ENCODE measurements around the gene RPS18. TPM values are rescaled to one million over a fixed set of nuclear protein-coding genes. Genes with fewer than 3 reads are reported as not detected.

Gene RPS18
- polyA plus RNA-seq, 1 of the 3 experiments (the other 2 are of a cell fraction) = 12,112 TPM

DNA sequence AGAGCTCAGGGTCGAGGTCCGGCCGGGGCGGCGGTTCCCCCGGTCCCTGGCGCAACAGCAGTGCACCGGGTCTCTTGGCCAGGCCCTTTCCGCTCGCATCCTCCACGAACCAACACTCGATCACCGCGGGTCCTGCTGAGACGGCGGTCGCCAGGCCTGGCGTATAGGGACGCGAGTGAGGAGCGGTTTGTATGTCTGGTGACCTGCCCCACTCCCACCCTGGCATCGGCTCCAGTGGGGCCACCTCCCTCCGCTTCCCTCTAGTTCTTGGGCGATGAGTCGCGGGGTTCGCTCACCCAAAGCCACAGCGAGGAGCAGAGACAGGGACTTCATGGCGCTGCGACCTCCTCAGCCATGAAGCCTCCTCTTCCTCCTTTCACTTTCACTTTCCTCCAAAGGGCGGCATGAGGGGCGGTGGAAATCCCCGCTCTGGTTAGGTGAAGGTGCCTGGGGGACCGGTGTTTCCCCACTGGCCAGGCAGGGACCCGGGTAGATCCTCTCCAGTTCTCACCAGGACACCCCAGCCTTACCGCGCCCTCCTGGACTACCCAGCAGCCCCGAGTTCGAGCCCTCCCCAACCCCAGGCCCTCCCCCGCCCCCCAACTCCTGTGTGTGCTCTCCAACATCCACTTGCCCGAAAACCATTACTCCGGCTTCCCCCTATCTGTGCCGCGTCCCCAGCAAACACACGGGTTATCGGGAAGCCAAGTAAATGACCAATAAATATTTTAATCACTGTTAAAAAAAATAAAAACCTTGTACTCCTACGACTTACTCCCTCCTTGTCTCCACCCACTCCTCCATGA lies 42.0 kb downstream of the RPS18 start, which contains the start of gene TAPBP:
Gene TAPBP, minus strand, starts transcription at position 370 of the 806 bp plus-strand sequence. Its CDS starts 37 bp downstream, at position 333.
- H3K9ac ChIP-seq = peak within 1 kb of the TSS; percentile 96
- WGBS (ENCODE audit: low lambda C conversion rate) = under 1% methylated on average over 19 of the region's 47 CpGs
- TF ChIP-seq FOSL2 (IDR thresholded peaks at IDR 0.05; ENCODE audit: borderline replicate concordance, low read depth) = no peak
- TF ChIP-seq RCOR1 (IDR thresholded peaks at IDR 0.05; ENCODE audit: low read length) = no peak
- TF ChIP-seq POLR2AphosphoS5 (IDR thresholded peaks at IDR 0.05; ENCODE audit: low read depth, low read length) = peak; percentile 47; the same call in 1 of the 2 replicates
- TF ChIP-seq MXI1 (IDR thresholded peaks at IDR 0.05; ENCODE audit: low read depth, low read length) = 0 out of 2 replicates have a peak, but pooled peaks have one; percentile 5
- no peak for TF ChIP-seq SMC3 (IDR thresholded peaks at IDR 0.05; ENCODE audit: low read depth, low read length)
- TF ChIP-seq, protein P1, sequence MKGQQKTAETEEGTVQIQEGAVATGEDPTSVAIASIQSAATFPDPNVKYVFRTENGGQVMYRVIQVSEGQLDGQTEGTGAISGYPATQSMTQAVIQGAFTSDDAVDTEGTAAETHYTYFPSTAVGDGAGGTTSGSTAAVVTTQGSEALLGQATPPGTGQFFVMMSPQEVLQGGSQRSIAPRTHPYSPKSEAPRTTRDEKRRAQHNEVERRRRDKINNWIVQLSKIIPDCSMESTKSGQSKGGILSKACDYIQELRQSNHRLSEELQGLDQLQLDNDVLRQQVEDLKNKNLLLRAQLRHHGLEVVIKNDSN (IDR thresholded peaks at IDR 0.05; ENCODE audit: borderline replicate concordance, low read depth) = no peak
- peak; percentile 3; the same call in 1 of the 2 replicates for TF ChIP-seq NFIC (IDR thresholded peaks at IDR 0.05; ENCODE audit: borderline replicate concordance)
- TF ChIP-seq GATA2 (CRISPR knock-in tag; IDR thresholded peaks at IDR 0.05) = no peak
- ChIA-PET POLR2A (interaction anchor here (0.6 to 2.2 kb wide), 4 partner anchors 12 to 117 kb away, joined by 3 to 14 read pairs (median 3); partner anchors contain the start of gene RGL2), CTCF (interaction anchor here (2.1 to 3.5 kb wide), 2 partner anchors 15 to 31 kb away, joined by 9 to 26 read pairs; partner anchors contain the start of gene RGL2)
- DNase-seq = peak; percentile 75
- peaks cover 5 to 21% of the 10 kb centered on the region in 2 experiments for H3K36me3 ChIP-seq (replicated peaks in 1 of 2; ENCODE audit: control insufficient read depth in 1 of 2, insufficient read depth in 2 of 2, low read length in 1 of 2)
- peaks cover 66% of the 10 kb centered on the region for H3K79me2 ChIP-seq (ENCODE audit: insufficient read depth)
- H4K20me1 ChIP-seq (ENCODE audit: insufficient read depth) = peaks cover 8% of the 10 kb centered on the region; the same call in 1 of the 2 replicates
- H3K27me3 ChIP-seq (ENCODE audit: insufficient read depth) = no peaks in the 10 kb centered on the region
- H3F3A ChIP-seq (replicated peaks; ENCODE audit: insufficient read depth) = peaks cover 17% of the 10 kb centered on the region
- no peaks in the 10 kb centered on the region for H3K9me3 ChIP-seq
- peaks cover 8 to 30% of the 10 kb centered on the region in 2 experiments; a peak in 1 of 4 replicates for H3K4me1 ChIP-seq (ENCODE audit: control insufficient read depth in 1 of 2, insufficient read depth in 2 of 2, low read depth in 1 of 2, low read length in 1 of 2)
- H2AFZ ChIP-seq (ENCODE audit: low read depth) = peak within 1 kb of the TSS; percentile 64
- peak within 1 kb of the TSS; percentile 76 to 94 for H3K4me3 ChIP-seq (ENCODE audit: low read depth in 2 of 2, low read length in 1 of 2)
- peak within 1 kb of the TSS; percentile 89 to 94 for H3K27ac ChIP-seq (ENCODE audit: low read depth in 2 of 2, low read length in 1 of 2)
- H3K9me2 ChIP-seq = no peaks in the 10 kb centered on the region
- peak within 1 kb of the TSS; percentile 100 for H3K4me2 ChIP-seq

DNA sequence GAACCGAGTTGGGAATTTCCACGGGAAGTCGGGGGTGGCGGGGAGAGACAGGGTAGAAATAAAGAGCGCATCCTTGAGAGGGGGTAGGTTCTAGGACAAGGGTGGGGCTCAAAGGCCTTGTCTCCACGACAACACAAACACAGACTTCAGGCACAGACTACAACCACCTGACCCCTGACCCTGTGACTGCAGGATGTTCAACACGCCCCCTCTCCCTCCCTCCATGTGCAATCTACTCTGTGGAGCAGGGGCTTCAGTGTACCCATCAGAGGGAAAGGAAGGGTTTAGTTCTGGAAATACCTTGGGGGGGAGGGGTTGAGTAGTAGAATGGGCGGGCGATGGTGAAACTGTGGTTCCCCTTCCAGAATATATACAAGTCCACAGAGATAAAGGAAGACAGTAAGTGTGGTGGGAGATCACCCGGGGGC lies 42.7 kb downstream of the RPS18 start:
- WGBS (ENCODE audit: low lambda C conversion rate) = 21% methylated on average over 10 of the region's 10 CpGs
- peak; percentile 48 for DNase-seq

More for the DNA sequence above, 42.7 kb downstream of the RPS18 start:
- Histone ChIP-seq H3K36me3 (replicated peaks in 1 of 2; ENCODE audit: control insufficient read depth in 1 of 2, insufficient read depth in 2 of 2, low read length in 1 of 2) (peaks cover 11 to 26% of the 10 kb centered on the region in 2 experiments), H3K27ac (ENCODE audit: low read depth in 2 of 2, low read length in 1 of 2) (peak overlapping the region; percentile 89 to 94), H4K20me1 (ENCODE audit: insufficient read depth) (peaks cover 8% of the 10 kb centered on the region; the same call in 1 of the 2 replicates), H3K9me3 (no peaks in the 10 kb centered on the region), H2AFZ (ENCODE audit: low read depth) (peak overlapping the region; percentile 64), H3K27me3 (ENCODE audit: insufficient read depth) (no peaks in the 10 kb centered on the region), H3K4me3 (ENCODE audit: low read depth in 2 of 2, low read length in 1 of 2) (peak overlapping the region; percentile 76 to 94), H3K9me2 (no peaks in the 10 kb centered on the region), H3F3A (replicated peaks; ENCODE audit: insufficient read depth) (peaks cover 23% of the 10 kb centered on the region), H3K4me2 (peak overlapping the region; percentile 100), H3K79me2 (ENCODE audit: insufficient read depth) (peaks cover 66% of the 10 kb centered on the region), H3K4me1 (ENCODE audit: control insufficient read depth in 1 of 2, insufficient read depth in 2 of 2, low read depth in 1 of 2, low read length in 1 of 2) (peaks cover 14 to 36% of the 10 kb centered on the region in 2 experiments; a peak in 1 of 4 replicates), H3K9ac (peak overlapping the region; percentile 96)
- ChIA-PET POLR2A (no interaction called here), CTCF (no interaction called here)
- no peak for TF ChIP-seq RXRA (IDR thresholded peaks at IDR 0.05; ENCODE audit: borderline replicate concordance, low read depth)
- TF ChIP-seq MXI1 (IDR thresholded peaks at IDR 0.05; ENCODE audit: low read depth, low read length) = peak; percentile 28; the same call in 1 of the 2 replicates
